A673 (cell line): ENCODE measurements around the gene ZNF446. TPM values are rescaled to one million over a fixed set of nuclear protein-coding genes. Genes with fewer than 3 reads are reported as not detected.

Source experiments
- BruUV-seq: library from RNA; stranded (reverse); fragments of 400-500 nt; replicated peaks from 2 replicates; lab custom pipeline; 2021; lab: Mats Ljungman, UMichigan
- CTCF ChIA-PET: fragments of 300-600 bp; sonication (Branson Sonifier 250); formaldehyde crosslinking; loops from one replicate; lab custom pipeline; 2022; ENCODE audit warnings: antibody characterized with exemption; lab: Charles Lee
- POLR2A ChIA-PET: fragments of 300-600 bp; sonication (Branson Sonifier 250); formaldehyde crosslinking; loops from one replicate; lab custom pipeline; 2022; ENCODE audit warnings: antibody characterized with exemption; ENCODE audit not compliant: low non-redundant PET; lab: Charles Lee
- DNase-seq: peaks from one replicate; pipeline ENCODE4 v3.0.0-alpha.2; 2015; ENCODE audit warnings: low spot score
- H3K27ac ChIP-seq: fragments of 200-600 bp; sonication (generic); 2 replicates; pipeline ENCODE4 v1.5.1; 2016; ENCODE audit warnings: mixed run types, low read depth, mild to moderate bottlenecking, mixed read lengths, antibody characterized with exemption, low read length; ENCODE audit not compliant: poor library complexity, severe bottlenecking
- H3K27me3 ChIP-seq: fragments of 200-600 bp; sonication (generic); replicated peaks from 2 replicates; pipeline ENCODE4 v1.6.1; 2017; ENCODE audit warnings: mixed run types, low read depth, mild to moderate bottlenecking, mixed read lengths, antibody characterized with exemption, low read length; ENCODE audit not compliant: insufficient read depth, poor library complexity
- H3K36me3 ChIP-seq: fragments of 200-600 bp; sonication (generic); 2 replicates; pipeline ENCODE4 v1.6.1; 2016; ENCODE audit warnings: mixed run types, mild to moderate bottlenecking, mixed read lengths, antibody characterized with exemption, low read length; ENCODE audit not compliant: insufficient read depth, poor library complexity, severe bottlenecking
- H3K4me1 ChIP-seq: fragments of 200-600 bp; sonication (generic); 2 replicates; pipeline ENCODE4 v1.6.1; 2017; ENCODE audit warnings: mixed run types, mild to moderate bottlenecking, mixed read lengths, antibody characterized with exemption, low read length; ENCODE audit not compliant: insufficient read depth, poor library complexity, severe bottlenecking
- H3K4me3 ChIP-seq: fragments of 200-600 bp; sonication (generic); 2 replicates; pipeline ENCODE4 v1.5.1; 2016; ENCODE audit warnings: low read depth, mixed run types, mild to moderate bottlenecking, mixed read lengths, low read length; ENCODE audit not compliant: poor library complexity, severe bottlenecking
- H3K9me3 ChIP-seq: fragments of 200-600 bp; sonication (generic); 2 replicates; pipeline ENCODE4 v1.6.1; 2016; ENCODE audit warnings: mixed run types, low read depth, mild to moderate bottlenecking, mixed read lengths, antibody characterized with exemption, low read length; ENCODE audit not compliant: poor library complexity, severe bottlenecking
- EZH2 ChIP-seq: fragments of 200-600 bp; sonication (generic); IDR thresholded peaks from 2 replicates; pipeline ENCODE4 v1.6.1; 2017; ENCODE audit warnings: borderline replicate concordance, low read depth, mild to moderate bottlenecking, mixed read lengths, antibody characterized with exemption, low read length; ENCODE audit not compliant: poor library complexity, severe bottlenecking
- intact Hi-C: fragments of 100-400 bp; cut with micrococcal nuclease; formaldehyde crosslinking; loops from one replicate; pipeline ENCODE4 v1.10.0; 2022; ENCODE audit not compliant: unreplicated experiment
- total RNA-seq: library from RNA; stranded (reverse); gene quantifications from 2 replicates; pipeline ENCODE4 v1.2.3, GENCODE V29; 2021
- TF ChIP-seq, protein P1 (sequence below): fragments of 300-800, 200-600 bp; sonication (generic); conservative IDR thresholded peaks from 2 replicates; pipeline ENCODE4 v1.5.1; 2017; ENCODE audit warnings: low read depth, mild to moderate bottlenecking, antibody characterized with exemption, low read length, moderate library complexity, mixed read lengths

Gene ZNF446
- total RNA-seq, 1 experiment from 2014 or later = 7.7 TPM

- ChIA-PET POLR2A (no interaction called here), CTCF (no interaction called here)
- no peak for TF ChIP-seq EZH2
- TF ChIP-seq, protein P1, sequence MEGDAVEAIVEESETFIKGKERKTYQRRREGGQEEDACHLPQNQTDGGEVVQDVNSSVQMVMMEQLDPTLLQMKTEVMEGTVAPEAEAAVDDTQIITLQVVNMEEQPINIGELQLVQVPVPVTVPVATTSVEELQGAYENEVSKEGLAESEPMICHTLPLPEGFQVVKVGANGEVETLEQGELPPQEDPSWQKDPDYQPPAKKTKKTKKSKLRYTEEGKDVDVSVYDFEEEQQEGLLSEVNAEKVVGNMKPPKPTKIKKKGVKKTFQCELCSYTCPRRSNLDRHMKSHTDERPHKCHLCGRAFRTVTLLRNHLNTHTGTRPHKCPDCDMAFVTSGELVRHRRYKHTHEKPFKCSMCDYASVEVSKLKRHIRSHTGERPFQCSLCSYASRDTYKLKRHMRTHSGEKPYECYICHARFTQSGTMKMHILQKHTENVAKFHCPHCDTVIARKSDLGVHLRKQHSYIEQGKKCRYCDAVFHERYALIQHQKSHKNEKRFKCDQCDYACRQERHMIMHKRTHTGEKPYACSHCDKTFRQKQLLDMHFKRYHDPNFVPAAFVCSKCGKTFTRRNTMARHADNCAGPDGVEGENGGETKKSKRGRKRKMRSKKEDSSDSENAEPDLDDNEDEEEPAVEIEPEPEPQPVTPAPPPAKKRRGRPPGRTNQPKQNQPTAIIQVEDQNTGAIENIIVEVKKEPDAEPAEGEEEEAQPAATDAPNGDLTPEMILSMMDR = no peak
- no peak for DNase-seq
- Histone ChIP-seq H3K27me3 (no peaks in the 10 kb centered on the region), H3K9me3 (no peaks in the 10 kb centered on the region), H3K4me3 (no peak overlapping the region), H3K36me3 (no peaks in the 10 kb centered on the region), H3K4me1 (no peaks in the 10 kb centered on the region), H3K27ac (no peak overlapping the region)
- no TSS peak for BruUV-seq
- intact Hi-C loops = no loop called here
These were observed 15.2 kb downstream of the ZNF446 start for GRCh38 chr19:58491393-58491792.

DNA sequence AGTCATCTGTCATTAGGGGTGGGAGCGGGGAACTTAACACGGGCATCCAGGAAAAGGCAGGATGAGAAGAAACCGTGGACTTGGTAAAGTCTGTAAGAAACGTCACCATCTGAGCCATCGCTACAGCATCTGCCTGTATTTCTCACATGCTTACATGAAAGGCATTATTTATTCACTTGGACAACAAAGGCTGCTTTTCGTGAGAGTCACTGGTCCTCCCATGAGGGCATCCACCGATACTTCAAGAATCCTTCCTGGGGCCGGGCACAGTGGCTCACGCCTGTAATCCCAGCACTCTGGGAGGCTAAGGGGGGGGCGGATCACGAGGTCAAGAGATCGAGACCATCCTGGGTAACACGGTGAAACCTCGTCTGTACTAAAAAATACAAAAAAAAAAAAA, 16.1 kb downstream of the ZNF446 start:
- H3K36me3 ChIP-seq = no peaks in the 10 kb centered on the region
- CTCF ChIA-PET = no interaction called here
- DNase-seq = no peak
- POLR2A ChIA-PET = no interaction called here
- intact Hi-C loops = no loop called here
- no peak overlapping the region for H3K4me3 ChIP-seq
- H3K27me3 ChIP-seq = no peaks in the 10 kb centered on the region
- no peak overlapping the region for H3K27ac ChIP-seq
- no peaks in the 10 kb centered on the region for H3K9me3 ChIP-seq
- H3K4me1 ChIP-seq = no peaks in the 10 kb centered on the region
- TF ChIP-seq, protein P1 = no peak
- no peak for TF ChIP-seq EZH2
- BruUV-seq = no TSS peak

DNA sequence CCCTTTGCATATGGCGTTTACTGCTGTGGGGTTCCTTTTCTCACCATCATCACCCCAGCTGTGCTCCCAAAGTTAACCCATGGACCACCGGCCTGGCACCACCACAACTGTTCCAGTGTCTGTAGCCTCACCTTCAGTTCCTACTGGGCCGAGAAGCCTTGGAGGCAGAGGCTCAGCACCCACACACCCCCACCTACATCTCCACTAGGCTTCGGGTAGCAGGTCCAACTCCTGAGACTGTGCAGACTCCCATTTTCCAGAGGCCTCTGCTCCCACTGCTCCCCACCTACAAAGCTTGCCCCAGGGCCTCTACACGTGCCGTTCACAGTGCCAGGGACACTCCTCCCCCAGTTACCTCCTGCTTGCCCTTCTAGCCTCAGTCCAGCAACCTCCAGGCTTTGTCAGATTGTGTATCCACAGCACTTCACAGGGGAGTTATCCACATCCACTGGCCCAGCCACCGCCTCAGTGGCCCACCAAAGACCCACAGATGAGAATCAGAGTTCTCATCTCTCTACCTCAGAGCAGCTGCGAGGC, 21.6 kb downstream of the ZNF446 start:
- no peak for DNase-seq
- H3K4me3 ChIP-seq = no peak overlapping the region
- no TSS peak for BruUV-seq

More for the DNA sequence above, 21.6 kb downstream of the ZNF446 start:
- intact Hi-C loops = no loop called here
- Histone ChIP-seq H3K9me3 (no peaks in the 10 kb centered on the region), H3K36me3 (no peaks in the 10 kb centered on the region), H3K27ac (peak overlapping the region; percentile 53), H3K27me3 (no peaks in the 10 kb centered on the region), H3K4me1 (peaks cover 5% of the 10 kb centered on the region)
- TF ChIP-seq, protein P1 = no peak
- no peak for TF ChIP-seq EZH2
- ChIA-PET CTCF (interaction anchor here (0.5 kb wide), 1 partner anchor 12 kb away, joined by 3 read pairs; no protein-coding TSS in a partner anchor), POLR2A (no interaction called here)
